HG03442 (cell line): ENCODE data around the gene APOC3.

Source experiments
- ATAC-seq: cut with Tn5 transposase; IDR thresholded peaks from one replicate; pipeline ENCODE4 v1.9.1; 2021; ENCODE audit warnings: mild to moderate bottlenecking, moderate library complexity; ENCODE audit not compliant: unreplicated experiment

APOC3 gene

GRCh38 chr11:116843661-116844060, 14.0 kb downstream of the APOC3 start:
- no peak for ATAC-seq

GRCh38 chr11:116844722-116845121, 15.0 kb downstream of the APOC3 start:
- ATAC-seq: no peak

GRCh38 chr11:116847612-116848011, 17.9 kb downstream of the APOC3 start:
- ATAC-seq: no peak

GRCh38 chr11:116849060-116849459, 19.4 kb downstream of the APOC3 start:
- ATAC-seq: no peak

GRCh38 chr11:116849486-116849885, 19.8 kb downstream of the APOC3 start:
- no peak for ATAC-seq

- no peak for ATAC-seq
These were observed 21.9 kb downstream of the APOC3 start for GRCh38 chr11:116851626-116852025.

- ATAC-seq: no peak
These were observed 22.7 kb downstream of the APOC3 start for GRCh38 chr11:116852261-116853031.

GRCh38 chr11:116853461-116854073, 23.9 kb downstream of the APOC3 start:
- peak; percentile 97 for ATAC-seq

GRCh38 chr11:116855413-116855812, 25.7 kb downstream of the APOC3 start:
- no peak for ATAC-seq

GRCh38 chr11:116856423-116856822, 26.7 kb downstream of the APOC3 start:
- no peak for ATAC-seq

- ATAC-seq: no peak
These were observed 27.6 kb downstream of the APOC3 start for GRCh38 chr11:116857316-116857715.

GRCh38 chr11:116857936-116858335, 28.2 kb downstream of the APOC3 start:
- no peak for ATAC-seq

- ATAC-seq: no peak
These were observed 29.5 kb downstream of the APOC3 start for GRCh38 chr11:116859175-116859574.

- no peak for ATAC-seq
These were observed 30.6 kb downstream of the APOC3 start for GRCh38 chr11:116860303-116860702.

GRCh38 chr11:116861539-116861938, 31.8 kb downstream of the APOC3 start:
- ATAC-seq: no peak

GRCh38 chr11:116862185-116862584, 32.5 kb downstream of the APOC3 start:
- no peak for ATAC-seq

- no peak for ATAC-seq
These were observed 33.2 kb downstream of the APOC3 start for GRCh38 chr11:116862951-116863350.

GRCh38 chr11:116864531-116864930, 34.8 kb downstream of the APOC3 start:
- ATAC-seq: no peak

GRCh38 chr11:116865696-116866095, 36.0 kb downstream of the APOC3 start:
- no peak for ATAC-seq

- ATAC-seq: no peak
These were observed 37.2 kb downstream of the APOC3 start for GRCh38 chr11:116866804-116867455.

GRCh38 chr11:116867619-116868018, 37.9 kb downstream of the APOC3 start:
- no peak for ATAC-seq

- no peak for ATAC-seq
These were observed 38.4 kb downstream of the APOC3 start for GRCh38 chr11:116868066-116868465.
